RWPE2 (cell line): Measurements from ENCODE around the gene TMEM132D.

Experiments used
- ATAC-seq: fragments of 200-7000 bp; cut with Tn5 transposase; 3 replicates; pipeline ENCODE4 v1.9.1; 2021; ENCODE audit warnings: low read depth
- DNase-seq: peaks from one replicate; pipeline ENCODE4 v3.0.0-alpha.2; 2020; ENCODE audit warnings: low spot score
- H3K27ac ChIP-seq: fragments of 450-650 bp; 2 replicates; pipeline ENCODE4 v1.5.1; 2017; ENCODE audit warnings: mild to moderate bottlenecking; ENCODE audit not compliant: poor library complexity, severe bottlenecking
- H3K27me3 ChIP-seq: fragments of 250-450 bp; sonication (Bioruptor Pico); 2 replicates; pipeline ENCODE4 v1.5.1; 2021; ENCODE audit warnings: mild to moderate bottlenecking, moderate library complexity; ENCODE audit not compliant: insufficient read depth, poor library complexity, severe bottlenecking
- H3K36me3 ChIP-seq: fragments of 250-450 bp; sonication (Bioruptor Pico); 2 replicates; pipeline ENCODE4 v1.5.1; 2020; ENCODE audit warnings: low read depth, mild to moderate bottlenecking, moderate library complexity
- H3K4me1 ChIP-seq: fragments of 250-450 bp; sonication (Bioruptor Pico); 2 replicates; pipeline ENCODE4 v1.5.1; 2021; ENCODE audit warnings: mild to moderate bottlenecking, moderate library complexity; ENCODE audit not compliant: insufficient read depth, poor library complexity, severe bottlenecking
- H3K4me3 ChIP-seq: fragments of 250-450 bp; sonication (Bioruptor Pico); 2 replicates; pipeline ENCODE4 v1.5.1; 2021; ENCODE audit warnings: mild to moderate bottlenecking, moderate library complexity; ENCODE audit not compliant: severe bottlenecking
- H3K9me3 ChIP-seq: fragments of 250-450 bp; sonication (Bioruptor Pico); 2 replicates; pipeline ENCODE4 v1.5.1; 2021; ENCODE audit warnings: mild to moderate bottlenecking, moderate library complexity; ENCODE audit not compliant: severe bottlenecking
- CTCF ChIP-seq: fragments of 450-650 bp; IDR thresholded peaks from one replicate; pipeline ENCODE4 v1.5.1; 2017; ENCODE audit warnings: mild to moderate bottlenecking, moderate library complexity; ENCODE audit not compliant: poor library complexity, severe bottlenecking

The TMEM132D gene

GRCh38 chr12:129534966-129535750 lies 368.7 kb downstream of the TMEM132D start:
- DNase-seq (no peak), ATAC-seq (no peak)
- Histone ChIP-seq H3K27me3 (peaks cover 5% of the 10 kb centered on the region), H3K4me1 (no peaks in the 10 kb centered on the region), H3K9me3 (no peaks in the 10 kb centered on the region), H3K27ac (no peak overlapping the region), H3K4me3 (no peak overlapping the region), H3K36me3 (no peaks in the 10 kb centered on the region)
- TF ChIP-seq CTCF: no peak

GRCh38 chr12:129532707-129533499 lies 370.9 kb downstream of the TMEM132D start:
- Histone ChIP-seq H3K27ac (no peak overlapping the region), H3K4me3 (no peak overlapping the region), H3K4me1 (no peaks in the 10 kb centered on the region), H3K27me3 (peaks cover 5% of the 10 kb centered on the region), H3K9me3 (no peaks in the 10 kb centered on the region), H3K36me3 (no peaks in the 10 kb centered on the region)
- TF ChIP-seq CTCF: no peak
- ATAC-seq (no peak), DNase-seq (no peak)

- DNase-seq (no peak), ATAC-seq (no peak)
- H3K4me1 ChIP-seq: no peaks in the 10 kb centered on the region
- no peak for TF ChIP-seq CTCF
- no peak overlapping the region for H3K27ac ChIP-seq
- no peaks in the 10 kb centered on the region for H3K36me3 ChIP-seq
- H3K9me3 ChIP-seq: no peaks in the 10 kb centered on the region
- peaks cover 5% of the 10 kb centered on the region for H3K27me3 ChIP-seq
- no peak overlapping the region for H3K4me3 ChIP-seq
Observed at GRCh38 chr12:129532082-129532481, 371.7 kb downstream of the TMEM132D start.

DNA sequence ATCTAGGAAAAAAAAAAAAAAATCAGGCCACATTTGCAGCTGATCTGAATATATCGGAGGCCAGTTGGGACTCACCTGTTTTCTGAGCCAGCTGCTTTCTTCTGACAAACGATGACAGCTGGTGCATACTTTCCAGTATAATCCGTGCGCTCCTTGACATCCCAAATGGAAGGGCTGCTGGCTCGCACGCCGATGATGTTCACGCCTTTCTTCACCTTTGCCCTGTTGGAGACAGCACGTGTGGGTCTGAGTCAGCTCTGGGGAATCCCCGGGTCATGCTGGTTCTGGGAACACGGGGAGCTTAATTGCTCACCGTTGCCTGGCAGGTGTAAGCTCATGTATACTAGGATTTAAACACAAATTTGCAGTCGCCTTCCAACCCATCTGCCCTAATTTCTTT lies 372.8 kb downstream of the TMEM132D start:
- H3K27me3 ChIP-seq: peaks cover 5% of the 10 kb centered on the region
- H3K36me3 ChIP-seq: no peaks in the 10 kb centered on the region
- H3K27ac ChIP-seq: no peak overlapping the region
- no peak for TF ChIP-seq CTCF
- H3K4me3 ChIP-seq: no peak overlapping the region
- DNase-seq: peak; percentile 56
- peak; percentile 81 for ATAC-seq
- no peaks in the 10 kb centered on the region for H3K9me3 ChIP-seq
- no peaks in the 10 kb centered on the region for H3K4me1 ChIP-seq
